ENCODE data around the gene CHTOP. TPM values are rescaled to one million over a fixed set of nuclear protein-coding genes. Genes with fewer than 3 reads are reported as not detected.
"Not testable (repeated sequence)": the region's sequence is repeated elsewhere in the genome, so short reads cannot be mapped to it uniquely, and the experiment has no call there.

CHTOP gene
- total RNA-seq, 2 donors from 2014 or later, result 38.2 to 50.1 TPM

GRCh38 chr1:153638261-153638660 lies 4.4 kb downstream of the CHTOP start:
- DNase-seq (ENCODE audit: low spot score), result no peak
- H3K27me3 ChIP-seq, result no peaks in the 10 kb centered on the region
- H3K27ac ChIP-seq, result peak overlapping the region; percentile 100
- TF ChIP-seq CTCF (IDR thresholded peaks at IDR 0.05), result no peak
- peaks cover 81% of the 10 kb centered on the region for H3K36me3 ChIP-seq
- H3K4me1 ChIP-seq, result peaks cover 0 to 75% of the 10 kb centered on the region in 2 donors
- no peak overlapping the region for H3K4me3 ChIP-seq
- no peaks in the 10 kb centered on the region for H3K9me3 ChIP-seq

- TF ChIP-seq CTCF (IDR thresholded peaks at IDR 0.05), result no peak
- Histone ChIP-seq H3K9me3 (no peaks in the 10 kb centered on the region), H3K27me3 (no peaks in the 10 kb centered on the region), H3K4me3 (no peak overlapping the region), H3K36me3 (peaks cover 91% of the 10 kb centered on the region), H3K4me1 (peaks cover 0 to 82% of the 10 kb centered on the region in 2 donors), H3K27ac (peak overlapping the region; percentile 100)
- no peak for DNase-seq (ENCODE audit: low spot score)
Measured at GRCh38 chr1:153639280-153639679, 5.4 kb downstream of the CHTOP start.

- Histone ChIP-seq H3K27ac (peak overlapping the region in 1 of 2 donors; percentile 100), H3K36me3 (peaks cover 97% of the 10 kb centered on the region), H3K4me1 (peaks cover 0 to 83% of the 10 kb centered on the region in 2 donors)
- not testable (repeated sequence) for H3K4me3 ChIP-seq; H3K9me3 ChIP-seq; DNase-seq (ENCODE audit: low spot score); H3K27me3 ChIP-seq
Measured at GRCh38 chr1:153640213-153640612, 6.3 kb downstream of the CHTOP start.

GRCh38 chr1:153640861-153641260 lies 7.0 kb downstream of the CHTOP start:
- H3K27ac ChIP-seq, result peak overlapping the region in 1 of 2 donors; percentile 100
- peaks cover 98% of the 10 kb centered on the region for H3K36me3 ChIP-seq
- TF ChIP-seq CTCF (IDR thresholded peaks at IDR 0.05), result no peak
- H3K9me3 ChIP-seq, result no peaks in the 10 kb centered on the region
- no peaks in the 10 kb centered on the region for H3K27me3 ChIP-seq
- peaks cover 0 to 76% of the 10 kb centered on the region in 2 donors for H3K4me1 ChIP-seq
- H3K4me3 ChIP-seq, result no peak overlapping the region
- DNase-seq (ENCODE audit: low spot score), result no peak

GRCh38 chr1:153642161-153642560 lies 8.3 kb downstream of the CHTOP start:
- TF ChIP-seq CTCF (IDR thresholded peaks at IDR 0.05), result no peak
- DNase-seq (ENCODE audit: low spot score), result no peak
- Histone ChIP-seq H3K36me3 (peaks cover 92% of the 10 kb centered on the region), H3K27ac (peak overlapping the region; percentile 44 to 100), H3K9me3 (no peaks in the 10 kb centered on the region), H3K4me1 (peaks cover 0 to 63% of the 10 kb centered on the region in 2 donors), H3K4me3 (no peak overlapping the region), H3K27me3 (no peaks in the 10 kb centered on the region)

- H3K4me1 ChIP-seq, result peaks cover 0 to 55% of the 10 kb centered on the region in 2 donors
- TF ChIP-seq CTCF (IDR thresholded peaks at IDR 0.05), result no peak
- H3K36me3 ChIP-seq, result peaks cover 84% of the 10 kb centered on the region
- no peak for DNase-seq (ENCODE audit: low spot score)
- H3K27ac ChIP-seq, result peak overlapping the region; percentile 44 to 71
- H3K27me3 ChIP-seq, result no peaks in the 10 kb centered on the region
- H3K4me3 ChIP-seq, result no peak overlapping the region
- no peaks in the 10 kb centered on the region for H3K9me3 ChIP-seq
Measured at GRCh38 chr1:153643100-153643499, 9.2 kb downstream of the CHTOP start.
